ENCODE measurements around the gene TYK2.
"Not testable (repeated sequence)": the region's sequence is repeated elsewhere in the genome, so short reads cannot be mapped to it uniquely, and the experiment has no call there.

Gene TYK2

DNA sequence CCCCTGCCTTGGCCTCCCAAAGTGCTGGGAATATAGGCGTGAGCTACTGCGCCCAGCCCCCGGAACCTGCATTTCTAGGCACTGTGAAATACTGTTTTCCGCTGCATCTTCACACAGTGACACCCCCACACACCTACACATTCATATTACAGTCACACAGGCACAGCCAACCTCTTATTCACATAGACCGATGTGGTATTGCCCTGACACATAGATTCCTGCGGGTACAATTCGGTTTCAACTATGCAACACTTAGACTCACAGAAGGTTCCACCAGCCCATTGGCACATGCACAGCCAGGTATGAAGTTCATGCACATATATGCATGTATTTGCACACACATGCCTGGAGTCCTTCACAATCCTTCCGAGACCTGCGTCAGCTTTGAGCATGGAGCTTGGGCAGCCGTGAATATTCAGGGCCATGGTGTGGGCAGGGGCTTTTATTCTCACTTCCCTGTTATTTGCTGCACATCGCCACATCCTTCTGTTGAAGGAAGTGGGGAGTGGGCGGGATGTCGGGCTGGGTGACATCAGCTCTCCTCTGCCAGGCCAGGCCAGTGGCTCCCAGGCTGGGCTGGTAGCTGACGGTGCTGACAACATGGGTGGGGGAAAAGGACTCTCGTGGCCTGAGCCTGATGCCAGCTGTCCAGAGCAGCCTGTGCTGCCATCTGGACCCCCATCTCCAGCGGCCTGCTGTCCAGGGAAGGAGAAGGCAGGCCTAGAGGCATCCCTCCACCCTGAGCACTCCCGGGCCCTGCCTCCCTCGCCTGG, 28.3 kb upstream of the TYK2 start:
- peak in 1 of 3 experiments; percentile 40 for DNase-seq (ENCODE audit: low read depth in 3 of 3)

DNA sequence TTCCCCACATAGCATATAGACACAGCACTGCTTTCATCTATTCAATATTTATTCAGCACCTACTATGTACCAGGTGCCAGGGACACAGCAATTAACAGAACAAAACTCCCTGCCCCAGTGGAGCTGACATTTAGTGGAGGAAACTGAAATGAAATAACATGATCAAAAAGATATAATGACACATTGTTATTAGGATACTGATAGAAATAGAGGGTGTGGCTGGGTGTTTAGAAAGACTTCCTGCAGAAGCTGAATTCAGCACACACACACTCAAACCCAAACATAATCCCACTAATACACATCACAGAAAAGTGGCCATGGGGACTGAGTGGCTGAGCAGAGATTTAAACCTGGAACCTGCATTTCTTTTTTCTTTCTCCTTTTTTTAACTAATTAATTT, 26.7 kb upstream of the TYK2 start:
- DNase-seq (ENCODE audit: low read depth in 3 of 3): no peak

GRCh38 chr19:10406191-10406590, 25.8 kb upstream of the TYK2 start:
- DNase-seq (ENCODE audit: low read depth in 3 of 3): no peak

- no peak for DNase-seq (ENCODE audit: low read depth in 3 of 3)
Observed at GRCh38 chr19:10404888-10405820, 24.8 kb upstream of the TYK2 start.

- peak; percentile 95 to 97 (median 96) for DNase-seq (ENCODE audit: low read depth in 3 of 3)
Observed at GRCh38 chr19:10403137-10404021, 23.0 kb upstream of the TYK2 start, which contains the start of gene CDC37. Gene CDC37, minus strand, starts transcription at chr19:10403542. Its CDS starts 63 bp downstream, at chr19:10403479.

- no peak for DNase-seq (ENCODE audit: low read depth in 3 of 3)
Observed at GRCh38 chr19:10402441-10403038, 22.2 kb upstream of the TYK2 start.

DNA sequence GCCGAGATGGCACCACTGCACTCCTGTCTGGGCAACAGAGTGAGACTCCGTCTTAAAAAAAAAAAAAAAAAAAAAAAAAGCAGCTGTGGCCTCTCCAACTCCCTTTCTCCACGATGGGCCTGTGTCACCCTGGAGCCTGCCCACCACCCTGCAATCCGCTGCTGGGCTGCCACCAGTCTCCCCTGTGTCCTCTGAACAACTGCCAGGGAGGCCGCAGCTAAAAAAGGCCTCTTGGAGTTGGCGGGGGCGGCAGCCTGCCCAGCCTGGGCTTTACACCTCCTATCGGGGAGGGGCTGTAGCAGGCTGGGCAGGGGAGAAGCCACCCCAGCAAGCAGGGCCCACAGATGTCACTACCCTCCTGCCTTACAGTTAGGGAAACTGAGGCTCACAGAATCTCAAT, 19.5 kb upstream of the TYK2 start:
- DNase-seq (ENCODE audit: low read depth in 3 of 3): no peak

- DNase-seq (ENCODE audit: low read depth in 3 of 3): not testable (repeated sequence)
Observed at GRCh38 chr19:10399340-10399739, 19.0 kb upstream of the TYK2 start.

DNA sequence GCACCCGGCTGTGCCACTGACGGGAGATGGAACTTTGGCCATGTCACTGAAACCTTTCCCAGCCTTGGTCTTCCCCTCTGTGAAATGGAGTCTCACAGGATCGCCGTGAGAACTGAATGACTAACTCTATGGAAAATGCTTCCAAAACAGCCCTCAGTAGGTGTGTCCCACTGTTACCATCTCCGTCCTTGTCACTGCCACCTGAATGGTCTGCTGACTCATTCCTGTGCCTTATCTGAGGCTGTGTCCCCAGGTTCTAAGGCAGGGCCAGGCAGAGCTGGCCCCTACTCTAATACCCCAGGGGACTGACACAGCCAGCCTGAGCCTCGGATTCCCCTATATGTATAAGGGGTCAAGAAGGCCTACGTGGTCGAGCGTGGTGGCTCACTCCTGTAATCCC, 18.4 kb upstream of the TYK2 start:
- DNase-seq (ENCODE audit: low read depth in 3 of 3): no peak

- no peak for DNase-seq (ENCODE audit: low read depth in 3 of 3)
Observed at GRCh38 chr19:10395917-10396316, 15.5 kb upstream of the TYK2 start.

- no peak for DNase-seq (ENCODE audit: low read depth in 3 of 3)
Observed at GRCh38 chr19:10395436-10395835, 15.1 kb upstream of the TYK2 start.

DNA sequence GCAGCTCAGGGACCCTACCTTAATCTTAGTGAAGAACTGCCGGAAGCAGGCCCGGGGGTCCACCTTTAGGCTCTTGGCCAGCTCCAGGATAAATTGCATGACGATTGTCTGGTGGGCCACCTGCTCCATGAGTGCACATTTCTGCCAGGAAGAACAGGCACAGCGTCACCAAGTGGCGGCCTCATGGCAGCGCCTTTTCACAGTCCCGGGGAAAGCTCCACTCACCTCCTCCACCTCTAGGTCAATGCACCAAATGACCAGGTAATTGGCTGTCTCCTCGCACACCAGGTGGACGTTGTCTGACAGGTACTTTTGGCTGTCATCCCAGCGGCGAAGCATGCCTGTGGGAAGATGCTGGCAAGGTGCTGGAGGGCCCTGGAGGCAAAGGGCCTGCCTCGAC, 14.6 kb upstream of the TYK2 start:
- DNase-seq (ENCODE audit: low read depth in 3 of 3): no peak

- no peak for DNase-seq (ENCODE audit: low read depth in 3 of 3)
Observed at GRCh38 chr19:10393137-10393536, 12.8 kb upstream of the TYK2 start.

GRCh38 chr19:10392120-10392519, 11.7 kb upstream of the TYK2 start:
- DNase-seq (ENCODE audit: low read depth in 3 of 3): no peak

- peak in 2 of 3 experiments; percentile 38 to 50 for DNase-seq (ENCODE audit: low read depth in 3 of 3)
Observed at GRCh38 chr19:10390652-10391286, 10.4 kb upstream of the TYK2 start.

- no peak for DNase-seq (ENCODE audit: low read depth in 3 of 3)
Observed at GRCh38 chr19:10389863-10390262, 9.5 kb upstream of the TYK2 start.

- peak; percentile 62 to 87 (median 80) for DNase-seq (ENCODE audit: low read depth in 3 of 3)
Observed at GRCh38 chr19:10388957-10389356, 8.6 kb upstream of the TYK2 start.

DNA sequence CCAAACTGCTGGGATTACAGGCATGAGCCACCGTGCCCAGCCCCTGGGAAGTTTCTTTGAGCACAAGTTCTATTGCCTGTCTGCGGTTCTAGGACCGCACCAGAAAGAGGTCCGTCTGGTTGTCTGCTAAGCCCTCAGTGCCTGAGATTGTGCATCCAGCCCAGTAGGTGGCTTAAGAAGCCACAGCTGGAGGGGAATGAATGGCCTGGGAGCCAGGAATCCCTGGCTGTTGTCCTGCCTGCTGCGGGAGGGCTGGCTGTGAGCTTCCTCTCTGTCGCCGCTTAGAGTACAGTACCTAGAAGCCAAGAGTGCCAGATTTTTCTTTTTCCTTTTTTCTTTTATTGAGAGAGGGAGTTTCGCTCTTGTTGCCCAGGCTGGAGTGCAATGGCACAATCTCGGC, 4.2 kb upstream of the TYK2 start:
- no peak for DNase-seq (ENCODE audit: low read depth in 3 of 3)

DNA sequence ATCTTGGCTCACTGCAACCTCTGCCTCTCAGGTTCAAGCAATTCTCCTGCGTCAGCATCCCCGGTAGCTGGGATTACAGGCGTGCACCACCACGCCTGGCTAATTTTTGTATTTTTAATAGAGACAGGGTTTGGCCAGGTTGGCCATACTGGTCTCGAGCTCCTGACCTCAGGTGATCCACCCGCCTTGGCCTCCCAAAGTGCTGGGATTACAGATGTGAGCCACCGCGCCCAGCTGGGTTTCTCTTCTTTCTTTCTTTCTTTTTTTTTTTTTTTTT, 2.8 kb upstream of the TYK2 start:
- not testable (repeated sequence) for DNase-seq (ENCODE audit: low read depth in 3 of 3)

- DNase-seq (ENCODE audit: low read depth in 3 of 3): no peak
Observed at GRCh38 chr19:10379880-10380312, 476 bp downstream of the TYK2 start.

DNA sequence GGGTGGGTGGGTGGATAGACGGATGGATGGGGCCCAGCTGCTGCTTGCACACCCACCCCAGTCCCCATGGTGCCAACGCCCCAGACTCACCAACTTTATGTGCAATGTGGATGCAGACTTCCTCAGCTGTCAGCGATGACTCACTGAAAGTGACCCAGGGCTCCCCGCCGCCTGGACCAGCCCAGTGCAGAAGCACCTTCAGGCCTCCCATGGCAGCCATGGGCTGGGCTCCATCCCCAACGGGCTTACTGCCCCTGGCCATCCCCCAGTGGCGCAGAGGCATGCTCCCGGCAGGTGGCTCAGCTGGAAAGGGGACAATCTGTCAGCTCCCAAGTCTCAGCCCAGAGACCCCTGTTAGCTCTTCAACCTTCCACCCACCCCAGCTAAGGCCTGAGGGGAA, 2.2 kb downstream of the TYK2 start:
- no peak for DNase-seq (ENCODE audit: low read depth in 3 of 3)
